A673 (cell line): Measurements from ENCODE around the gene BAIAP2L2.

Experiments
- CTCF ChIP-seq: fragments of 300-800, 200-600 bp; sonication (generic); conservative IDR thresholded peaks from 2 replicates; pipeline ENCODE4 v1.5.1; 2017; ENCODE audit warnings: low read depth, mild to moderate bottlenecking, antibody characterized with exemption, low read length, moderate library complexity, mixed read lengths
- EZH2 ChIP-seq: fragments of 200-600 bp; sonication (generic); IDR thresholded peaks from 2 replicates; pipeline ENCODE4 v1.6.1; 2017; ENCODE audit warnings: borderline replicate concordance, low read depth, mild to moderate bottlenecking, mixed read lengths, antibody characterized with exemption, low read length; ENCODE audit not compliant: poor library complexity, severe bottlenecking

GRCh38 chr22:38042488-38042790 lies 68.0 kb downstream of the BAIAP2L2 start:
- TF ChIP-seq CTCF, result no peak
- TF ChIP-seq EZH2, result no peak
